SK-N-SH (cell line): ENCODE results near the gene RHBDL1. TPM values are rescaled to one million over a fixed set of nuclear protein-coding genes. Genes with fewer than 3 reads are reported as not detected.

ENCODE experiments used
- CTCF ChIA-PET: fragments of 300-600, 350-600 bp; formaldehyde crosslinking; extraction: SDS; loops from one replicate; lab custom pipeline; 2021; lab: Yijun Ruan, JAX
- POLR2A ChIA-PET: fragments of 350-600 bp; sonication (Branson Sonifier 250); formaldehyde crosslinking; extraction: SDS; loops from one replicate; lab custom pipeline; 2020; ENCODE audit warnings: antibody characterized with exemption, inconsistent platforms; lab: Yijun Ruan, JAX
- DNase-seq: peaks from one replicate; pipeline ENCODE4 v3.0.0; 2012
- H2AFZ ChIP-seq: fragments of 200-600 bp; sonication (generic); 2 replicates; pipeline ENCODE4 v1.8.1; 2016; ENCODE audit warnings: antibody characterized with exemption, mild to moderate bottlenecking, low read depth
- H3F3A ChIP-seq: fragments of 200-600 bp; sonication (generic); replicated peaks from 2 replicates; pipeline ENCODE3; 2016; ENCODE audit warnings: antibody characterized with exemption, mild to moderate bottlenecking; ENCODE audit not compliant: insufficient read depth
- H3K27ac ChIP-seq, 2 experiments: fragments of 200-500 bp in 1 of 2; fragments of 200-600 bp in 1 of 2; sonication (Bioruptor generic) in 1 of 2; sonication (generic), shearing (Covaris generic) in 1 of 2; 2 replicates each; pipeline versions ENCODE4 v1.5.1 to v1.6.1; 2014 to 2016; ENCODE audit warnings: low read depth in 2 of 2, inconsistent platforms in 1 of 2, low read length in 1 of 2, mild to moderate bottlenecking in 1 of 2, mixed read lengths in 1 of 2
- H3K27me3 ChIP-seq: fragments of 200-600 bp; sonication (generic), shearing (Covaris generic); 2 replicates; pipeline ENCODE4 v1.6.1; 2016; ENCODE audit warnings: mixed run types; ENCODE audit not compliant: insufficient read depth
- H3K36me3 ChIP-seq, 2 experiments: fragments of 200-500 bp in 1 of 2; fragments of 200-600 bp in 1 of 2; sonication (Bioruptor generic) in 1 of 2; sonication (generic) in 1 of 2; replicated peaks in 1 of 2; 2 replicates each; pipeline versions ENCODE3 to v1.5.1; 2014 to 2016; ENCODE audit warnings: low read length in 1 of 2, mild to moderate bottlenecking in 1 of 2; ENCODE audit not compliant: insufficient read depth in 2 of 2, control insufficient read depth in 1 of 2
- H3K4me1 ChIP-seq, 2 experiments: fragments of 200-500 bp in 1 of 2; fragments of 200-600 bp in 1 of 2; sonication (Bioruptor generic) in 1 of 2; sonication (generic), shearing (Covaris generic) in 1 of 2; 2 replicates each; pipeline versions ENCODE4 v1.5.1 to v1.6.1; 2014 to 2016; ENCODE audit warnings: low read depth in 1 of 2, low read length in 1 of 2, mixed run types in 1 of 2; ENCODE audit not compliant: insufficient read depth in 2 of 2, control insufficient read depth in 1 of 2
- H3K4me2 ChIP-seq: fragments of 200-600 bp; sonication (generic), shearing (Covaris generic); 2 replicates; pipeline ENCODE4 v1.6.1; 2017; ENCODE audit warnings: mixed run types
- H3K4me3 ChIP-seq, 2 experiments: fragments of 200-500 bp in 1 of 2; fragments of 200-600 bp in 1 of 2; sonication (Bioruptor generic) in 1 of 2; sonication (generic), shearing (Covaris generic) in 1 of 2; 2 replicates each; pipeline versions ENCODE4 v1.5.1 to v1.8.1; 2014 to 2016; ENCODE audit warnings: low read depth in 2 of 2, inconsistent platforms in 1 of 2, low read length in 1 of 2, mild to moderate bottlenecking in 1 of 2, mixed read lengths in 1 of 2, moderate library complexity in 1 of 2
- H3K79me2 ChIP-seq: fragments of 200-600 bp; sonication (generic); 2 replicates; pipeline ENCODE4 v1.8.1; 2017; ENCODE audit warnings: mild to moderate bottlenecking; ENCODE audit not compliant: insufficient read depth
- H3K9ac ChIP-seq: fragments of 200-600 bp; sonication (generic); 2 replicates; pipeline ENCODE4 v1.6.1; 2017; ENCODE audit warnings: mixed run types
- H3K9me2 ChIP-seq: fragments of 200-600 bp; sonication (generic); 2 replicates; pipeline ENCODE4 v1.6.1; 2017; ENCODE audit warnings: mixed run types
- H3K9me3 ChIP-seq: fragments of 200-600 bp; sonication (generic); 2 replicates; pipeline ENCODE4 v1.6.1; 2017; ENCODE audit warnings: mixed run types, mild to moderate bottlenecking, moderate library complexity
- H4K20me1 ChIP-seq: fragments of 200-600 bp; sonication (generic); 2 replicates; pipeline ENCODE4 v1.6.1; 2017; ENCODE audit warnings: mild to moderate bottlenecking, mixed run types; ENCODE audit not compliant: insufficient read depth
- ELF1 ChIP-seq: IDR thresholded peaks from 2 replicates; pipeline ENCODE4 v1.4.0; 2012
- EZH2phosphoT487 ChIP-seq: fragments of 200-600 bp; sonication (generic); IDR thresholded peaks from 2 replicates; pipeline ENCODE4 v1.6.1; 2017; ENCODE audit warnings: low read depth, mixed run types, mild to moderate bottlenecking, antibody characterized with exemption, moderate library complexity, borderline replicate concordance
- FOSL2 ChIP-seq: IDR thresholded peaks from 2 replicates; pipeline ENCODE4 v1.4.0; 2012; ENCODE audit warnings: low read depth, mild to moderate bottlenecking, moderate library complexity, borderline replicate concordance
- FOXJ3 ChIP-seq: sonication (generic); formaldehyde crosslinking; IDR thresholded peaks from 2 replicates; pipeline ENCODE4 v1.5.1; 2020; ENCODE audit warnings: mild to moderate bottlenecking, missing genetic modification reagents
- NFIC ChIP-seq: IDR thresholded peaks from 2 replicates; pipeline ENCODE4 v1.4.0; 2012; ENCODE audit warnings: borderline replicate concordance
- NRF1 ChIP-seq: IDR thresholded peaks from 2 replicates; pipeline ENCODE4 v1.6.1; 2012; ENCODE audit warnings: low read depth, mild to moderate bottlenecking, low read length
- RAD21 ChIP-seq: IDR thresholded peaks from 2 replicates; pipeline ENCODE4 v1.6.1; 2012; ENCODE audit warnings: mild to moderate bottlenecking, low read length
- RFX5 ChIP-seq: IDR thresholded peaks from 2 replicates; pipeline ENCODE4 v1.6.1; 2012; ENCODE audit warnings: mild to moderate bottlenecking, improper control_type of control experiment, low read length
- SIN3A ChIP-seq: IDR thresholded peaks from 2 replicates; pipeline ENCODE4 v1.6.1; 2012; ENCODE audit warnings: low read depth, mild to moderate bottlenecking, low read length, moderate library complexity, borderline replicate concordance
- TEAD4 ChIP-seq: IDR thresholded peaks from 2 replicates; pipeline ENCODE4 v1.4.0; 2012; ENCODE audit warnings: mild to moderate bottlenecking, borderline replicate concordance; ENCODE audit not compliant: insufficient read depth
- YY1 ChIP-seq: IDR thresholded peaks from 2 replicates; pipeline ENCODE4 v1.4.0; 2012; ENCODE audit warnings: low read depth, mild to moderate bottlenecking
- WGBS: methylation state at CpG from one replicate; pipeline ENCODE4 v1.1.6; 2017; ENCODE audit warnings: low lambda C conversion rate; 5-methylcytosine and 5-hydroxymethylcytosine counted together
- polyA plus RNA-seq, 3 experiments: library from polyadenylated mRNA; depleted of rRNA; stranded (reverse); fragments of >200 nt; gene quantifications; 2 replicates each; pipeline ENCODE4 v1.2.3, GENCODE V29; 2012
- TF ChIP-seq, protein P1 (sequence below): IDR thresholded peaks from 2 replicates; pipeline ENCODE4; 2012
- TF ChIP-seq, protein P2 (sequence below): IDR thresholded peaks from 2 replicates; pipeline ENCODE4 v1.4.0; 2012; ENCODE audit warnings: low read depth, borderline replicate concordance
- TF ChIP-seq, protein P3 (sequence below): fragments of 150-350 bp; IDR thresholded peaks from 2 replicates; pipeline ENCODE4 v1.6.1; 2016; ENCODE audit warnings: mild to moderate bottlenecking, low read depth, low read length
- TF ChIP-seq, protein P4 (sequence below): fragments of 150-350 bp; IDR thresholded peaks from 2 replicates; pipeline ENCODE4 v1.6.1; 2017; ENCODE audit warnings: antibody characterized with exemption, low read length, low read depth, borderline replicate concordance
- TF ChIP-seq, protein P5 (sequence below): IDR thresholded peaks from 2 replicates; pipeline ENCODE4 v1.6.1; 2012; ENCODE audit warnings: mild to moderate bottlenecking, low read depth, low read length, moderate library complexity

The RHBDL1 gene
- polyA plus RNA-seq, 1 of the 3 experiments (the other 2 are of a cell fraction): 4.1 TPM

DNA sequence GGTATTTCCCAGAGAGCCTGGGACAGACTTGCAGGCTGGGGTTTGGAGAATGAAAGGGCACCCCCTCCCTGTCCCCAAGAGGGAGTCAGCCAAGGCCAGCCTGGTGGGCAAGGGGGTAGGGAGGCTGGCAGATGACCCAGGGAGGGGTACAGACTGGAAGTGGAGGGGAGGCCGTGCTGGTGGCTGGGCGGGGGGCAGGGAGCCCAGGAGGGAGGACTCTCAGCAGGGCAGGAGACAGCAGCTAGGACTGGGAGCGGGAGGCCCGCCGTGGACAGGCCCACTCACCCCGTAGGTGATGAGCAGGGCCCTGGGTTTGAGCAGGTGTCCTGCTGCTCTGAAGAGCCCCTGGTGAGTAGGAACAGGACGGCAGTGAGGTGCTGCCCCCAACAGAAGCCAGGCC is 40.5 kb upstream of the RHBDL1 start:
- Histone ChIP-seq H3K27ac (no peak overlapping the region; a peak in 1 of 4 replicates), H2AFZ (no peak overlapping the region), H3K4me3 (peak overlapping the region; percentile 78 to 87; a peak in 3 of 4 replicates), H4K20me1 (no peaks in the 10 kb centered on the region; the same call in 1 of the 2 replicates), H3K9me3 (no peaks in the 10 kb centered on the region), H3K79me2 (peaks cover 12% of the 10 kb centered on the region; the same call in 1 of the 2 replicates), H3K9ac (peak overlapping the region; percentile 90), H3F3A (peaks cover 13% of the 10 kb centered on the region), H3K4me1 (peaks cover 0 to 41% of the 10 kb centered on the region in 2 experiments; a peak in 1 of 4 replicates), H3K27me3 (no peaks in the 10 kb centered on the region), H3K9me2 (no peaks in the 10 kb centered on the region), H3K4me2 (peak overlapping the region; percentile 90), H3K36me3 (peaks cover 0 to 16% of the 10 kb centered on the region in 2 experiments)
- DNase-seq: no peak
- TF ChIP-seq EZH2phosphoT487 (no peak), FOXJ3 (CRISPR knock-in tag) (no peak), FOSL2 (no peak), RAD21 (no peak), ELF1 (no peak), RFX5 (no peak), NFIC (no peak), SIN3A (no peak), YY1 (no peak), NRF1 (no peak), TEAD4 (no peak)
- TF ChIP-seq, protein P1, sequence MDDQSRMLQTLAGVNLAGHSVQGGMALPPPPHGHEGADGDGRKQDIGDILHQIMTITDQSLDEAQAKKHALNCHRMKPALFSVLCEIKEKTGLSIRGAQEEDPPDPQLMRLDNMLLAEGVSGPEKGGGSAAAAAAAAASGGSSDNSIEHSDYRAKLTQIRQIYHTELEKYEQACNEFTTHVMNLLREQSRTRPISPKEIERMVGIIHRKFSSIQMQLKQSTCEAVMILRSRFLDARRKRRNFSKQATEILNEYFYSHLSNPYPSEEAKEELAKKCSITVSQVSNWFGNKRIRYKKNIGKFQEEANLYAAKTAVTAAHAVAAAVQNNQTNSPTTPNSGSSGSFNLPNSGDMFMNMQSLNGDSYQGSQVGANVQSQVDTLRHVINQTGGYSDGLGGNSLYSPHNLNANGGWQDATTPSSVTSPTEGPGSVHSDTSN: no peak
- TF ChIP-seq, protein P2, sequence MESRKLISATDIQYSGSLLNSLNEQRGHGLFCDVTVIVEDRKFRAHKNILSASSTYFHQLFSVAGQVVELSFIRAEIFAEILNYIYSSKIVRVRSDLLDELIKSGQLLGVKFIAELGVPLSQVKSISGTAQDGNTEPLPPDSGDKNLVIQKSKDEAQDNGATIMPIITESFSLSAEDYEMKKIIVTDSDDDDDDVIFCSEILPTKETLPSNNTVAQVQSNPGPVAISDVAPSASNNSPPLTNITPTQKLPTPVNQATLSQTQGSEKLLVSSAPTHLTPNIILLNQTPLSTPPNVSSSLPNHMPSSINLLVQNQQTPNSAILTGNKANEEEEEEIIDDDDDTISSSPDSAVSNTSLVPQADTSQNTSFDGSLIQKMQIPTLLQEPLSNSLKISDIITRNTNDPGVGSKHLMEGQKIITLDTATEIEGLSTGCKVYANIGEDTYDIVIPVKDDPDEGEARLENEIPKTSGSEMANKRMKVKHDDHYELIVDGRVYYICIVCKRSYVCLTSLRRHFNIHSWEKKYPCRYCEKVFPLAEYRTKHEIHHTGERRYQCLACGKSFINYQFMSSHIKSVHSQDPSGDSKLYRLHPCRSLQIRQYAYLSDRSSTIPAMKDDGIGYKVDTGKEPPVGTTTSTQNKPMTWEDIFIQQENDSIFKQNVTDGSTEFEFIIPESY: no peak
- TF ChIP-seq, protein P3, sequence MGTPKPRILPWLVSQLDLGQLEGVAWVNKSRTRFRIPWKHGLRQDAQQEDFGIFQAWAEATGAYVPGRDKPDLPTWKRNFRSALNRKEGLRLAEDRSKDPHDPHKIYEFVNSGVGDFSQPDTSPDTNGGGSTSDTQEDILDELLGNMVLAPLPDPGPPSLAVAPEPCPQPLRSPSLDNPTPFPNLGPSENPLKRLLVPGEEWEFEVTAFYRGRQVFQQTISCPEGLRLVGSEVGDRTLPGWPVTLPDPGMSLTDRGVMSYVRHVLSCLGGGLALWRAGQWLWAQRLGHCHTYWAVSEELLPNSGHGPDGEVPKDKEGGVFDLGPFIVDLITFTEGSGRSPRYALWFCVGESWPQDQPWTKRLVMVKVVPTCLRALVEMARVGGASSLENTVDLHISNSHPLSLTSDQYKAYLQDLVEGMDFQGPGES: no peak
- TF ChIP-seq, protein P4, sequence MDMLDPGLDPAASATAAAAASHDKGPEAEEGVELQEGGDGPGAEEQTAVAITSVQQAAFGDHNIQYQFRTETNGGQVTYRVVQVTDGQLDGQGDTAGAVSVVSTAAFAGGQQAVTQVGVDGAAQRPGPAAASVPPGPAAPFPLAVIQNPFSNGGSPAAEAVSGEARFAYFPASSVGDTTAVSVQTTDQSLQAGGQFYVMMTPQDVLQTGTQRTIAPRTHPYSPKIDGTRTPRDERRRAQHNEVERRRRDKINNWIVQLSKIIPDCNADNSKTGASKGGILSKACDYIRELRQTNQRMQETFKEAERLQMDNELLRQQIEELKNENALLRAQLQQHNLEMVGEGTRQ: no peak
- TF ChIP-seq, protein P5, sequence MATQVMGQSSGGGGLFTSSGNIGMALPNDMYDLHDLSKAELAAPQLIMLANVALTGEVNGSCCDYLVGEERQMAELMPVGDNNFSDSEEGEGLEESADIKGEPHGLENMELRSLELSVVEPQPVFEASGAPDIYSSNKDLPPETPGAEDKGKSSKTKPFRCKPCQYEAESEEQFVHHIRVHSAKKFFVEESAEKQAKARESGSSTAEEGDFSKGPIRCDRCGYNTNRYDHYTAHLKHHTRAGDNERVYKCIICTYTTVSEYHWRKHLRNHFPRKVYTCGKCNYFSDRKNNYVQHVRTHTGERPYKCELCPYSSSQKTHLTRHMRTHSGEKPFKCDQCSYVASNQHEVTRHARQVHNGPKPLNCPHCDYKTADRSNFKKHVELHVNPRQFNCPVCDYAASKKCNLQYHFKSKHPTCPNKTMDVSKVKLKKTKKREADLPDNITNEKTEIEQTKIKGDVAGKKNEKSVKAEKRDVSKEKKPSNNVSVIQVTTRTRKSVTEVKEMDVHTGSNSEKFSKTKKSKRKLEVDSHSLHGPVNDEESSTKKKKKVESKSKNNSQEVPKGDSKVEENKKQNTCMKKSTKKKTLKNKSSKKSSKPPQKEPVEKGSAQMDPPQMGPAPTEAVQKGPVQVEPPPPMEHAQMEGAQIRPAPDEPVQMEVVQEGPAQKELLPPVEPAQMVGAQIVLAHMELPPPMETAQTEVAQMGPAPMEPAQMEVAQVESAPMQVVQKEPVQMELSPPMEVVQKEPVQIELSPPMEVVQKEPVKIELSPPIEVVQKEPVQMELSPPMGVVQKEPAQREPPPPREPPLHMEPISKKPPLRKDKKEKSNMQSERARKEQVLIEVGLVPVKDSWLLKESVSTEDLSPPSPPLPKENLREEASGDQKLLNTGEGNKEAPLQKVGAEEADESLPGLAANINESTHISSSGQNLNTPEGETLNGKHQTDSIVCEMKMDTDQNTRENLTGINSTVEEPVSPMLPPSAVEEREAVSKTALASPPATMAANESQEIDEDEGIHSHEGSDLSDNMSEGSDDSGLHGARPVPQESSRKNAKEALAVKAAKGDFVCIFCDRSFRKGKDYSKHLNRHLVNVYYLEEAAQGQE: no peak
- CTCF ChIA-PET: interaction anchor here (1.4 kb wide), 1 partner anchor 50 kb away, joined by 5 read pairs; no protein-coding TSS in a partner anchor
- POLR2A ChIA-PET: no interaction called here
- 96% methylated on average over 5 of the region's 7 CpGs for WGBS
